Heart left ventricle (tissue), 16 donors: Measurements from ENCODE around the gene HBA2. TPM values are rescaled to one million over a fixed set of nuclear protein-coding genes. Genes with fewer than 3 reads are reported as not detected.

Experiments
- ATAC-seq, 4 donors: fragments of 200-7000 bp; cut with Tn5 transposase; one replicate each; pipeline ENCODE4 v1.9.1; 2020 to 2022; ENCODE audit warnings: moderate library complexity in 4 of 4, mild to moderate bottlenecking in 3 of 4, moderate number of reproducible peaks in 1 of 4
- DNase-seq, 5 donors: peaks; one replicate each; pipeline ENCODE4 v3.0.0-alpha.2; 2020
- H3K27ac ChIP-seq, 12 donors: fragments of 200-600 bp; sonication (generic) in 4 of 12; one replicate each; pipeline versions ENCODE4 v1.5.0 to v1.8.0; 2016 to 2022; ENCODE audit warnings: mild to moderate bottlenecking in 2 of 12
- H3K27me3 ChIP-seq, 9 donors: fragments of 200-600 bp; sonication (generic) in 2 of 9; one replicate each; pipeline versions ENCODE4 v1.5.1 to v1.8.0; 2016 to 2022; ENCODE audit warnings: mild to moderate bottlenecking in 3 of 9
- H3K36me3 ChIP-seq, 9 donors: fragments of 200-600 bp; sonication (generic) in 2 of 9; one replicate each; pipeline versions ENCODE4 v1.5.0 to v1.8.0; 2018 to 2022; ENCODE audit warnings: mild to moderate bottlenecking in 2 of 9
- H3K4me1 ChIP-seq, 12 donors: fragments of 200-600 bp; sonication (generic) in 4 of 12; one replicate each; pipeline versions ENCODE4 v1.5.0 to v1.8.0; 2016 to 2022; ENCODE audit warnings: mild to moderate bottlenecking in 3 of 12
- H3K4me3 ChIP-seq, 12 donors: fragments of 200-600 bp; sonication (generic) in 4 of 12; one replicate each; pipeline versions ENCODE4 v1.5.0 to v1.8.0; 2017 to 2022; ENCODE audit warnings: mild to moderate bottlenecking in 9 of 12, moderate library complexity in 4 of 12
- H3K9me3 ChIP-seq, 12 donors: fragments of 200-600 bp; sonication (generic) in 4 of 12; one replicate each; pipeline versions ENCODE4 v1.5.0 to v1.8.0; 2016 to 2022; ENCODE audit warnings: mild to moderate bottlenecking in 1 of 12
- CTCF ChIP-seq, 12 donors: fragments of 200-600 bp; sonication (generic) in 4 of 12; IDR thresholded peaks; one replicate each; pipeline versions ENCODE4 v1.5.0 to v1.8.0; 2018 to 2022; ENCODE audit warnings: antibody characterized with exemption in 12 of 12, mild to moderate bottlenecking in 5 of 12
- POLR2A ChIP-seq, 2 donors: fragments of 450-650 bp; IDR thresholded peaks; one replicate each; pipeline ENCODE4 v1.6.1; 2017; ENCODE audit warnings: antibody characterized with exemption in 2 of 2, mild to moderate bottlenecking in 2 of 2, moderate library complexity in 2 of 2
- WGBS, 4 donors: extraction: QIAGEN DNeasy Blood & Tissue Kit in 2 of 4; methylation state at CpG; one replicate each; pipeline versions ENCODE4 v1.1.5 to v1.1.7; 2013 to 2018; 5-methylcytosine and 5-hydroxymethylcytosine counted together
- intact Hi-C, 10 donors: fragments of 100-400 bp; cut with DNase I; formaldehyde crosslinking; loops; one replicate each; pipeline versions ENCODE4 v1.11.1 to v1.14.2; 2022
- polyA plus RNA-seq, 2 donors: library from polyadenylated mRNA; stranded (reverse); fragments of 200-250 nt; gene quantifications; one replicate each; pipeline ENCODE4 v1.2.3, GENCODE V29; 2013
- total RNA-seq, 9 donors: library from RNA; depleted of rRNA in 2 of 9; stranded (reverse); fragments of >200 nt in 2 of 9; fragmentation: NEBNext Ultra II Directional in 3 of 9; extraction: Animal tissue kit (Norgen Biotek cat#: 25700) in 3 of 9; gene quantifications; one replicate each; pipeline versions ENCODE4 v1.1.0 to v1.2.4, GENCODE V29; 2016 to 2023
- donor health status: ischemic (EF 13 %, LVEDD 7.1; RV severe dilation, severe dysfunction).
- donor health status: healthy with polysubstance abuse.
- donor health status: DM: no; HTN: yes; CAD: no.
- donor health status: DM: no; HTN: no; CAD: no.
- donor health status: ischemic (EF 25% LVEDD 6.9; RV normal size, moderate dysfunction).
- donor health status: ischemic (EF 25% LVEDD 5.7; RV mildly dilated, moderate dysfunction).
- donor health status: healthy.
- donor health status: DM: yes; HTN: yes; CAD: no.
- donor health status: ischemic (EF 35%, LVEDD 5.7; RV mildly dilated, moderate dysfunction).
- donor health status: nonischemic (EF 11% LVEDD 7.7; RV severe dilation, severe dysfunction).
- donor health status: DM: yes; HTN: yes; CAD: no.
- donor health status: PGD.
- donor health status: ischemic (EF 29% LVEDD 5.4; RV normal size, mild dysfunction).
- donor health status: nonischemic (EF 23%, LVEDD 6.1; RV moderate dilation, normal function).

HBA2 gene
- total and polyA plus RNA-seq, 11 donors, result 3.6 to 2,038 (median 102) TPM

GRCh38 chr16:130533-131173 lies 42.0 kb upstream of the HBA2 start:
- TF ChIP-seq POLR2A (IDR thresholded peaks at IDR 0.05) (no peak), CTCF (IDR thresholded peaks at IDR 0.05) (no peak)
- 94 to 96% (median 95%) methylated on average over 15 of the region's 15 CpGs for WGBS, 4 donors
- intact Hi-C loops, result no loop called here
- H3K27me3 ChIP-seq, result no peaks in the 10 kb centered on the region
- DNase-seq (no peak), ATAC-seq (no peak)
- H3K4me3 ChIP-seq, result no peak overlapping the region
- peaks cover 0 to under 1% (median 0%) of the 10 kb centered on the region in 9 donors for H3K36me3 ChIP-seq
- H3K9me3 ChIP-seq, result no peaks in the 10 kb centered on the region
- H3K4me1 ChIP-seq, result peaks cover 0 to 4% (median 0%) of the 10 kb centered on the region in 12 donors
- no peak overlapping the region for H3K27ac ChIP-seq

GRCh38 chr16:132120-132519 lies 40.6 kb upstream of the HBA2 start:
- H3K4me3 ChIP-seq, result no peak overlapping the region
- H3K36me3 ChIP-seq, result no peaks in the 10 kb centered on the region
- TF ChIP-seq CTCF (IDR thresholded peaks at IDR 0.05) (no peak), POLR2A (IDR thresholded peaks at IDR 0.05) (no peak)
- 93 to 96% (median 95%) methylated on average over 7 of the region's 7 CpGs for WGBS, 4 donors
- no peak overlapping the region for H3K27ac ChIP-seq
- H3K9me3 ChIP-seq, result no peaks in the 10 kb centered on the region
- no peaks in the 10 kb centered on the region for H3K27me3 ChIP-seq
- peaks cover 0 to 7% (median 0%) of the 10 kb centered on the region in 12 donors for H3K4me1 ChIP-seq
- intact Hi-C loops, result no loop called here
- DNase-seq, result no peak
- ATAC-seq, result no peak

GRCh38 chr16:133716-134115 lies 39.0 kb upstream of the HBA2 start:
- no peak overlapping the region for H3K27ac ChIP-seq
- TF ChIP-seq POLR2A (IDR thresholded peaks at IDR 0.05), result no peak
- no peaks in the 10 kb centered on the region for H3K27me3 ChIP-seq
- H3K9me3 ChIP-seq, result no peaks in the 10 kb centered on the region
- no peak overlapping the region for H3K4me3 ChIP-seq
- intact Hi-C loops, result no loop called here
- no peaks in the 10 kb centered on the region for H3K36me3 ChIP-seq
- peaks cover 0 to 14% (median 7%) of the 10 kb centered on the region in 12 donors for H3K4me1 ChIP-seq
- WGBS, 4 donors, result 88 to 96% (median 95%) methylated on average over 2 of the region's 2 CpGs
- no peak for DNase-seq
- no peak for ATAC-seq

- 1 to 3% (median 2%) methylated on average over 16 to 30 of the region's 30 CpGs for WGBS, 4 donors
- no peak for TF ChIP-seq CTCF (IDR thresholded peaks at IDR 0.05)
- TF ChIP-seq POLR2A (IDR thresholded peaks at IDR 0.05), result no peak
- intact Hi-C loops, result no loop called here
- Histone ChIP-seq H3K27me3 (no peaks in the 10 kb centered on the region), H3K36me3 (no peaks in the 10 kb centered on the region), H3K27ac (peak overlapping the region in 7 of 12 donors; percentile 34 to 89 (median 69)), H3K4me3 (peak overlapping the region; percentile 58 to 92 (median 70)), H3K9me3 (no peaks in the 10 kb centered on the region), H3K4me1 (peaks cover 0 to 18% (median 8%) of the 10 kb centered on the region in 12 donors)
- peak in 4 of 5 donors; percentile 28 to 63 (median 32) for DNase-seq
- ATAC-seq, result peak in 2 of 4 donors; percentile 15 to 27
These were observed 34.6 kb upstream of the HBA2 start for GRCh38 chr16:138049-138417.
